ENCODE measurements around the gene PPP1R1B.

Gene PPP1R1B

GRCh38 chr17:39635614-39636176 is 8.9 kb downstream of the PPP1R1B start:
- Histone ChIP-seq H3K79me2 (ENCODE audit: insufficient read depth, low read length) (peaks cover 36% of the 10 kb centered on the region), H3F3A (ENCODE audit: low read depth) (no peaks in the 10 kb centered on the region), H2AFZ (ENCODE audit: low read length) (no peak overlapping the region), H3K27me3 (ENCODE audit: insufficient read depth, low read length, poor library complexity, severe bottlenecking) (no peaks in the 10 kb centered on the region), H3K9me2 (replicated peaks; ENCODE audit: low read depth, low read length) (no peaks in the 10 kb centered on the region), H3K9me3 (ENCODE audit: insufficient read depth, low read depth, low read length) (no peaks in the 10 kb centered on the region), H3K4me3 (ENCODE audit: low read length, poor library complexity, severe bottlenecking) (no peak overlapping the region), H3K4me1 (ENCODE audit: insufficient read depth, low read length, poor library complexity, severe bottlenecking) (peaks cover 54% of the 10 kb centered on the region), H4K20me1 (ENCODE audit: insufficient read depth, low read length, poor library complexity, severe bottlenecking) (peaks cover 14% of the 10 kb centered on the region), H3K4me2 (ENCODE audit: low read depth, low read length, poor library complexity, severe bottlenecking) (peak overlapping the region; percentile 93), H3K9ac (ENCODE audit: low read depth, low read length, poor library complexity, severe bottlenecking) (peak overlapping the region; percentile 85), H3K36me3 (ENCODE audit: insufficient read depth, low read length) (no peaks in the 10 kb centered on the region)
- TF ChIP-seq CTCF (conservative IDR thresholded peaks at IDR 0.05; ENCODE audit: low read length) (no peak), EZH2phosphoT487 (IDR thresholded peaks at IDR 0.05; ENCODE audit: borderline replicate concordance) (no peak)

GRCh38 chr17:39636587-39636926 is 9.8 kb downstream of the PPP1R1B start:
- peaks cover 20% of the 10 kb centered on the region for H4K20me1 ChIP-seq (ENCODE audit: insufficient read depth, low read length, poor library complexity, severe bottlenecking)
- no peaks in the 10 kb centered on the region for H3K36me3 ChIP-seq (ENCODE audit: insufficient read depth, low read length)
- H3F3A ChIP-seq (ENCODE audit: low read depth) = no peaks in the 10 kb centered on the region
- peak overlapping the region; percentile 85 for H2AFZ ChIP-seq (ENCODE audit: low read length)
- peaks cover 44% of the 10 kb centered on the region for H3K79me2 ChIP-seq (ENCODE audit: insufficient read depth, low read length)
- peak overlapping the region; percentile 85 for H3K9ac ChIP-seq (ENCODE audit: low read depth, low read length, poor library complexity, severe bottlenecking)
- peak overlapping the region; percentile 87 for H3K4me3 ChIP-seq (ENCODE audit: low read length, poor library complexity, severe bottlenecking)
- peak overlapping the region; percentile 93 for H3K4me2 ChIP-seq (ENCODE audit: low read depth, low read length, poor library complexity, severe bottlenecking)
- peaks cover 61% of the 10 kb centered on the region for H3K4me1 ChIP-seq (ENCODE audit: insufficient read depth, low read length, poor library complexity, severe bottlenecking)
- H3K27me3 ChIP-seq (ENCODE audit: insufficient read depth, low read length, poor library complexity, severe bottlenecking) = no peaks in the 10 kb centered on the region
- H3K9me3 ChIP-seq (ENCODE audit: insufficient read depth, low read depth, low read length) = no peaks in the 10 kb centered on the region
- no peaks in the 10 kb centered on the region for H3K9me2 ChIP-seq (replicated peaks; ENCODE audit: low read depth, low read length)
- TF ChIP-seq EZH2phosphoT487 (IDR thresholded peaks at IDR 0.05; ENCODE audit: borderline replicate concordance) (no peak), CTCF (conservative IDR thresholded peaks at IDR 0.05; ENCODE audit: low read length) (no peak)

GRCh38 chr17:39636927-39637736 is 10.4 kb downstream of the PPP1R1B start, which contains the start of gene STARD3:
Gene STARD3 (plus strand): TSS chr17:39637144. CDS start chr17:39653532, 16,388 bp downstream.
- Histone ChIP-seq H3K9ac (ENCODE audit: low read depth, low read length, poor library complexity, severe bottlenecking) (peak within 1 kb of the TSS; percentile 85), H3K27me3 (ENCODE audit: insufficient read depth, low read length, poor library complexity, severe bottlenecking) (no peaks in the 10 kb centered on the region), H3K4me1 (ENCODE audit: insufficient read depth, low read length, poor library complexity, severe bottlenecking) (peaks cover 60% of the 10 kb centered on the region), H3K36me3 (ENCODE audit: insufficient read depth, low read length) (no peaks in the 10 kb centered on the region), H3K9me3 (ENCODE audit: insufficient read depth, low read depth, low read length) (no peaks in the 10 kb centered on the region), H2AFZ (ENCODE audit: low read length) (peak within 1 kb of the TSS; percentile 85), H3K79me2 (ENCODE audit: insufficient read depth, low read length) (peaks cover 50% of the 10 kb centered on the region), H3K4me3 (ENCODE audit: low read length, poor library complexity, severe bottlenecking) (peak within 1 kb of the TSS; percentile 87), H4K20me1 (ENCODE audit: insufficient read depth, low read length, poor library complexity, severe bottlenecking) (peaks cover 20% of the 10 kb centered on the region), H3F3A (ENCODE audit: low read depth) (no peaks in the 10 kb centered on the region), H3K4me2 (ENCODE audit: low read depth, low read length, poor library complexity, severe bottlenecking) (peak within 1 kb of the TSS; percentile 95), H3K9me2 (replicated peaks; ENCODE audit: low read depth, low read length) (no peaks in the 10 kb centered on the region)
- no peak for TF ChIP-seq CTCF (conservative IDR thresholded peaks at IDR 0.05; ENCODE audit: low read length)
- no peak for TF ChIP-seq EZH2phosphoT487 (IDR thresholded peaks at IDR 0.05; ENCODE audit: borderline replicate concordance)

Measured in Loucy (cell line).